Neural cell (in vitro differentiated cells): ENCODE measurements around the gene SHB. TPM values are rescaled to one million over a fixed set of nuclear protein-coding genes. Genes with fewer than 3 reads are reported as not detected.

Source experiments
- H2AFZ ChIP-seq: fragments of 200-600, 300-800 bp; sonication (generic), shearing (Covaris generic); 2 replicates; pipeline ENCODE4 v1.6.0; 2014; ENCODE audit warnings: low read depth, mild to moderate bottlenecking, antibody characterized with exemption, low read length, moderate library complexity
- H3F3A ChIP-seq: fragments of 200-600 bp; shearing (Covaris generic); 2 replicates; pipeline ENCODE4 v1.6.1; 2016; ENCODE audit warnings: mild to moderate bottlenecking, moderate library complexity, mixed read lengths, antibody characterized with exemption, low read length; ENCODE audit not compliant: insufficient read depth, poor library complexity, severe bottlenecking
- H3K27ac ChIP-seq: fragments of 200-600, 300-800 bp; sonication (generic), shearing (Covaris generic); 2 replicates; pipeline ENCODE4 v1.5.1; 2014; ENCODE audit warnings: mild to moderate bottlenecking, low read length, moderate library complexity
- H3K27me3 ChIP-seq: fragments of 300-800, 200-600 bp; sonication (generic), shearing (Covaris generic); 2 replicates; pipeline ENCODE4 v1.6.0; 2014; ENCODE audit warnings: mild to moderate bottlenecking, low read depth, low read length, moderate library complexity; ENCODE audit not compliant: insufficient read depth
- H3K36me3 ChIP-seq: fragments of 300-800, 200-600 bp; sonication (generic), shearing (Covaris generic); 2 replicates; pipeline ENCODE4 v1.5.1; 2014; ENCODE audit warnings: mild to moderate bottlenecking, antibody characterized with exemption, low read length, moderate library complexity; ENCODE audit not compliant: insufficient read depth
- H3K4me2 ChIP-seq: fragments of 300-800, 200-600 bp; sonication (generic), shearing (Covaris generic); 2 replicates; pipeline ENCODE4 v1.6.0; 2014; ENCODE audit warnings: mild to moderate bottlenecking, low read length
- H3K4me3 ChIP-seq: fragments of 300-800, 200-600 bp; sonication (generic), shearing (Covaris generic); 2 replicates; pipeline ENCODE4 v1.5.1; 2014; ENCODE audit warnings: mild to moderate bottlenecking, low read length, moderate library complexity
- H3K79me2 ChIP-seq: fragments of 200-600 bp; shearing (Covaris generic); replicated peaks from 2 replicates; pipeline ENCODE4 v1.6.0; 2014; ENCODE audit warnings: mild to moderate bottlenecking, low read length, moderate library complexity; ENCODE audit not compliant: insufficient read depth
- H3K9ac ChIP-seq: fragments of 300-800, 200-600 bp; sonication (generic), shearing (Covaris generic); 2 replicates; pipeline ENCODE4 v1.6.1; 2016; ENCODE audit warnings: mild to moderate bottlenecking, low read length, mixed read lengths
- H3K9me2 ChIP-seq: fragments of 200-600 bp; shearing (Covaris generic); 2 replicates; pipeline ENCODE4 v1.6.1; 2016; ENCODE audit warnings: mild to moderate bottlenecking, low read length, mixed read lengths; ENCODE audit not compliant: insufficient read depth
- H3K9me3 ChIP-seq: fragments of 200-600, 300-800 bp; sonication (generic), shearing (Covaris generic); 2 replicates; pipeline ENCODE4 v1.6.1; 2016; ENCODE audit warnings: mild to moderate bottlenecking, mixed run types, low read length, moderate library complexity, mixed read lengths
- H4K20me1 ChIP-seq: fragments of 200-600 bp; shearing (Covaris generic); 2 replicates; pipeline ENCODE4 v1.6.1; 2016; ENCODE audit warnings: mild to moderate bottlenecking, mixed run types; ENCODE audit not compliant: insufficient read depth
- EP300 ChIP-seq: fragments of 450-650 bp; conservative IDR thresholded peaks from 2 replicates; pipeline ENCODE4 v1.6.1; 2014; ENCODE audit warnings: antibody characterized with exemption, mild to moderate bottlenecking, moderate library complexity; ENCODE audit not compliant: poor library complexity, severe bottlenecking
- EZH2 ChIP-seq: fragments of 200-600, 300-800 bp; shearing (Covaris generic), sonication (generic); IDR thresholded peaks from 2 replicates; pipeline ENCODE4 v1.6.1; 2014; ENCODE audit warnings: antibody characterized with exemption, low read length, borderline replicate concordance, mild to moderate bottlenecking; ENCODE audit not compliant: insufficient read depth, poor library complexity, severe bottlenecking
- MXI1 ChIP-seq: fragments of 450-650 bp; conservative IDR thresholded peaks from 2 replicates; pipeline ENCODE4 v1.6.1; 2014; ENCODE audit warnings: antibody characterized with exemption, mild to moderate bottlenecking; ENCODE audit not compliant: poor library complexity, severe bottlenecking
- POLR2AphosphoS5 ChIP-seq: IDR thresholded peaks from 2 replicates; pipeline ENCODE4 v1.6.1; 2012
- RAD21 ChIP-seq: fragments of 450-650 bp; conservative IDR thresholded peaks from 2 replicates; pipeline ENCODE4 v1.6.1; 2014; ENCODE audit warnings: antibody characterized with exemption, mild to moderate bottlenecking, moderate library complexity
- SMC3 ChIP-seq: fragments of 450-650 bp; conservative IDR thresholded peaks from 2 replicates; pipeline ENCODE4 v1.6.1; 2014; ENCODE audit warnings: antibody characterized with exemption, mild to moderate bottlenecking, moderate library complexity; ENCODE audit not compliant: poor library complexity
- TAF1 ChIP-seq: IDR thresholded peaks from 2 replicates; pipeline ENCODE4 v1.6.1; 2012; ENCODE audit warnings: low read depth
- polyA plus RNA-seq: library from polyadenylated mRNA; depleted of rRNA; stranded (reverse); fragments of >200 nt; gene quantifications from 2 replicates; pipeline ENCODE4 v1.2.3, GENCODE V29; 2014
- TF ChIP-seq, protein P1 (sequence below): IDR thresholded peaks from 2 replicates; pipeline ENCODE4 v1.6.1; 2012; ENCODE audit warnings: borderline replicate concordance
- TF ChIP-seq, protein P2 (sequence below): fragments of 450-650 bp; IDR thresholded peaks from 2 replicates; pipeline ENCODE4 v1.5.1; 2014; ENCODE audit warnings: antibody characterized with exemption, mild to moderate bottlenecking, moderate library complexity; ENCODE audit not compliant: poor library complexity, severe bottlenecking

The SHB gene
- polyA plus RNA-seq, 1 donor from 2014 or later, result 17.5 TPM

DNA sequence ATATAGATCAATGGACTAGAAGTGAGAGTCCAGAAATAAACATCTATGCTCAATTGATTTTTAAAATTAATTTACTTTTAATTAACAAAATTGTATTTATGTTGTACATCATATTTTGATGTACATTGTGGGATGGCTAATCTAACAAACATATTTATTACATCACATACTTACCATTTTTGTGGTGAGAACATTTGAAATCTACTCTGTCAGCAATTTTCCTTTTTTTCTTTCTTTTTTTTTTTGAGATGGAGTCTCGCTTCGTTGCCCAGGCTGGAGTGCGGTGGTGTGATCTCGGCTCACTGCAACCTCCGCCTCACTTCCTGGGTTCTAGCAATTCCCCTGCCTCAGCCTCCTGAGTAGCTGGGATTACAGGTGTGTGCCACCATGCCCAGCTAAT is 32.4 kb upstream of the SHB start:
- Histone ChIP-seq H2AFZ (no peak overlapping the region), H3K79me2 (no peaks in the 10 kb centered on the region), H3K27ac (no peak overlapping the region), H3K9me2 (no peaks in the 10 kb centered on the region), H3K9me3 (no peaks in the 10 kb centered on the region), H3F3A (no peaks in the 10 kb centered on the region), H4K20me1 (no peaks in the 10 kb centered on the region), H3K27me3 (no peaks in the 10 kb centered on the region), H3K9ac (no peak overlapping the region), H3K4me2 (no peak overlapping the region), H3K4me3 (no peak overlapping the region), H3K36me3 (no peaks in the 10 kb centered on the region)
- TF ChIP-seq RAD21 (no peak), EP300 (no peak), TAF1 (no peak), EZH2 (no peak)
- TF ChIP-seq, protein P1, sequence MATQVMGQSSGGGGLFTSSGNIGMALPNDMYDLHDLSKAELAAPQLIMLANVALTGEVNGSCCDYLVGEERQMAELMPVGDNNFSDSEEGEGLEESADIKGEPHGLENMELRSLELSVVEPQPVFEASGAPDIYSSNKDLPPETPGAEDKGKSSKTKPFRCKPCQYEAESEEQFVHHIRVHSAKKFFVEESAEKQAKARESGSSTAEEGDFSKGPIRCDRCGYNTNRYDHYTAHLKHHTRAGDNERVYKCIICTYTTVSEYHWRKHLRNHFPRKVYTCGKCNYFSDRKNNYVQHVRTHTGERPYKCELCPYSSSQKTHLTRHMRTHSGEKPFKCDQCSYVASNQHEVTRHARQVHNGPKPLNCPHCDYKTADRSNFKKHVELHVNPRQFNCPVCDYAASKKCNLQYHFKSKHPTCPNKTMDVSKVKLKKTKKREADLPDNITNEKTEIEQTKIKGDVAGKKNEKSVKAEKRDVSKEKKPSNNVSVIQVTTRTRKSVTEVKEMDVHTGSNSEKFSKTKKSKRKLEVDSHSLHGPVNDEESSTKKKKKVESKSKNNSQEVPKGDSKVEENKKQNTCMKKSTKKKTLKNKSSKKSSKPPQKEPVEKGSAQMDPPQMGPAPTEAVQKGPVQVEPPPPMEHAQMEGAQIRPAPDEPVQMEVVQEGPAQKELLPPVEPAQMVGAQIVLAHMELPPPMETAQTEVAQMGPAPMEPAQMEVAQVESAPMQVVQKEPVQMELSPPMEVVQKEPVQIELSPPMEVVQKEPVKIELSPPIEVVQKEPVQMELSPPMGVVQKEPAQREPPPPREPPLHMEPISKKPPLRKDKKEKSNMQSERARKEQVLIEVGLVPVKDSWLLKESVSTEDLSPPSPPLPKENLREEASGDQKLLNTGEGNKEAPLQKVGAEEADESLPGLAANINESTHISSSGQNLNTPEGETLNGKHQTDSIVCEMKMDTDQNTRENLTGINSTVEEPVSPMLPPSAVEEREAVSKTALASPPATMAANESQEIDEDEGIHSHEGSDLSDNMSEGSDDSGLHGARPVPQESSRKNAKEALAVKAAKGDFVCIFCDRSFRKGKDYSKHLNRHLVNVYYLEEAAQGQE, result no peak
- TF ChIP-seq, protein P2, sequence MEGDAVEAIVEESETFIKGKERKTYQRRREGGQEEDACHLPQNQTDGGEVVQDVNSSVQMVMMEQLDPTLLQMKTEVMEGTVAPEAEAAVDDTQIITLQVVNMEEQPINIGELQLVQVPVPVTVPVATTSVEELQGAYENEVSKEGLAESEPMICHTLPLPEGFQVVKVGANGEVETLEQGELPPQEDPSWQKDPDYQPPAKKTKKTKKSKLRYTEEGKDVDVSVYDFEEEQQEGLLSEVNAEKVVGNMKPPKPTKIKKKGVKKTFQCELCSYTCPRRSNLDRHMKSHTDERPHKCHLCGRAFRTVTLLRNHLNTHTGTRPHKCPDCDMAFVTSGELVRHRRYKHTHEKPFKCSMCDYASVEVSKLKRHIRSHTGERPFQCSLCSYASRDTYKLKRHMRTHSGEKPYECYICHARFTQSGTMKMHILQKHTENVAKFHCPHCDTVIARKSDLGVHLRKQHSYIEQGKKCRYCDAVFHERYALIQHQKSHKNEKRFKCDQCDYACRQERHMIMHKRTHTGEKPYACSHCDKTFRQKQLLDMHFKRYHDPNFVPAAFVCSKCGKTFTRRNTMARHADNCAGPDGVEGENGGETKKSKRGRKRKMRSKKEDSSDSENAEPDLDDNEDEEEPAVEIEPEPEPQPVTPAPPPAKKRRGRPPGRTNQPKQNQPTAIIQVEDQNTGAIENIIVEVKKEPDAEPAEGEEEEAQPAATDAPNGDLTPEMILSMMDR, result no peak

DNA sequence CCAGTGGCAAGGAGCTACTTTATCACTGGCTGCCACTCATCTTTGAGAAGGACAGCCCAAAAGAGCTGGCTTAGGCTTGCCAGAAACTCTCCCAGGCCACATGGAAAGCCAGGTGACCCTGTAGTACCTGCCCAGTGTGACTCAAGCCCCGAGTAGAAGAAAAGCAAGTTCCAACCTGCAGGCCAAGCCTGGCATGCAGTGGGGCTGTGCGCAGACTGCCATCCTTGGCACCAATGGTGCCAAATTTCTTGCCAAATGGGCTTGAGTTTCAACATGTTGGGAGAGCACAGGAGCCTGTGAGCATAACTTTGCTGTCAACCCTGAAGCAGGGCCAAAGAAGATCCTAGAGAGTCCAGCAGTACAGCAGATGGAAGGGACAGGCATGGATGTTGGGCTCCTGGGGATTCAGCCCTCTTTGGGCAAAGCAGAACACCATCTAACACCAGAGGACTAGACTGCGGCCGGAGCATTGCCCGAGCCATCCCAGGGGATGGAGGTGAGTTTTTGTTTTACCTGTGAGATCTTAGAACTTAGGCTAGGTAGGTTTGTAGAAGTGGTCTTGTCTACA is 27.3 kb upstream of the SHB start:
- no peak overlapping the region for H3K27ac ChIP-seq
- no peaks in the 10 kb centered on the region for H3K79me2 ChIP-seq

More for the DNA sequence above, 27.3 kb upstream of the SHB start:
- Histone ChIP-seq H3F3A (no peaks in the 10 kb centered on the region), H3K36me3 (no peaks in the 10 kb centered on the region), H2AFZ (no peak overlapping the region), H3K4me3 (no peak overlapping the region), H4K20me1 (no peaks in the 10 kb centered on the region), H3K4me2 (no peak overlapping the region), H3K9me2 (no peaks in the 10 kb centered on the region), H3K27me3 (no peaks in the 10 kb centered on the region), H3K9ac (no peak overlapping the region), H3K9me3 (no peaks in the 10 kb centered on the region)
- TF ChIP-seq TAF1, result no peak
- TF ChIP-seq SMC3, result no peak
- TF ChIP-seq EZH2, result no peak
- TF ChIP-seq, protein P2, result no peak
- TF ChIP-seq POLR2AphosphoS5, result no peak
- no peak for TF ChIP-seq MXI1
- no peak for TF ChIP-seq EP300
- TF ChIP-seq, protein P1, result no peak
- TF ChIP-seq RAD21, result no peak
